Loucy (cell line): Measurements from ENCODE around the gene PGF.

Source experiments
- H2AFZ ChIP-seq: fragments of 200-600 bp; sonication (generic); 2 replicates; pipeline ENCODE4 v1.6.0; 2016; ENCODE audit warnings: antibody characterized with exemption, mild to moderate bottlenecking, low read length, moderate library complexity
- H3F3A ChIP-seq: fragments of 200-600 bp; 2 replicates; pipeline ENCODE4 v1.6.0; 2016; ENCODE audit warnings: antibody characterized with exemption, low read depth, mild to moderate bottlenecking
- H3K27me3 ChIP-seq: fragments of 200-600 bp; sonication (generic); 2 replicates; pipeline ENCODE4 v1.6.1; 2014; ENCODE audit warnings: low read length, mild to moderate bottlenecking; ENCODE audit not compliant: insufficient read depth, poor library complexity, severe bottlenecking
- H3K36me3 ChIP-seq: fragments of 200-600 bp; sonication (generic); 2 replicates; pipeline ENCODE4 v1.6.1; 2016; ENCODE audit warnings: low read length; ENCODE audit not compliant: insufficient read depth
- H3K4me1 ChIP-seq: fragments of 200-600 bp; sonication (generic); 2 replicates; pipeline ENCODE4 v1.5.1; 2014; ENCODE audit warnings: low read length, mild to moderate bottlenecking; ENCODE audit not compliant: insufficient read depth, poor library complexity, severe bottlenecking
- H3K4me2 ChIP-seq: fragments of 200-600 bp; sonication (generic); 2 replicates; pipeline ENCODE4 v1.6.0; 2014; ENCODE audit warnings: antibody characterized with exemption, low read length, low read depth, mild to moderate bottlenecking; ENCODE audit not compliant: poor library complexity, severe bottlenecking
- H3K4me3 ChIP-seq: fragments of 200-600 bp; sonication (generic); 2 replicates; pipeline ENCODE4 v1.5.1; 2014; ENCODE audit warnings: low read length, mild to moderate bottlenecking, mixed read lengths; ENCODE audit not compliant: poor library complexity, severe bottlenecking
- H3K79me2 ChIP-seq: fragments of 200-600 bp; sonication (generic); 2 replicates; pipeline ENCODE4 v1.6.1; 2014; ENCODE audit warnings: low read length; ENCODE audit not compliant: insufficient read depth
- H3K9ac ChIP-seq: fragments of 200-600 bp; sonication (generic); 2 replicates; pipeline ENCODE4 v1.6.0; 2014; ENCODE audit warnings: mild to moderate bottlenecking, low read depth, low read length, moderate library complexity; ENCODE audit not compliant: poor library complexity, severe bottlenecking
- H3K9me2 ChIP-seq: fragments of 200-600 bp; sonication (generic); replicated peaks from 2 replicates; pipeline ENCODE4 v1.6.1; 2016; ENCODE audit warnings: low read depth, low read length, mixed read lengths
- H3K9me3 ChIP-seq: fragments of 200-600 bp; sonication (generic); 2 replicates; pipeline ENCODE4 v1.6.1; 2014; ENCODE audit warnings: mild to moderate bottlenecking, antibody characterized with exemption, low read length, low read depth; ENCODE audit not compliant: insufficient read depth
- H4K20me1 ChIP-seq: fragments of 200-600 bp; sonication (generic); 2 replicates; pipeline ENCODE4 v1.6.0; 2014; ENCODE audit warnings: antibody characterized with exemption, low read length, mild to moderate bottlenecking; ENCODE audit not compliant: insufficient read depth, poor library complexity, severe bottlenecking
- EZH2phosphoT487 ChIP-seq: fragments of 200-600 bp; IDR thresholded peaks from 2 replicates; pipeline ENCODE4 v1.6.1; 2018; ENCODE audit warnings: antibody characterized with exemption, mild to moderate bottlenecking, moderate library complexity, borderline replicate concordance
- TF ChIP-seq, protein P1 (sequence below): fragments of 200-600 bp; sonication (generic); conservative IDR thresholded peaks from 2 replicates; pipeline ENCODE4 v1.5.1; 2014; ENCODE audit warnings: mild to moderate bottlenecking, antibody characterized with exemption, low read length

The PGF gene

DNA sequence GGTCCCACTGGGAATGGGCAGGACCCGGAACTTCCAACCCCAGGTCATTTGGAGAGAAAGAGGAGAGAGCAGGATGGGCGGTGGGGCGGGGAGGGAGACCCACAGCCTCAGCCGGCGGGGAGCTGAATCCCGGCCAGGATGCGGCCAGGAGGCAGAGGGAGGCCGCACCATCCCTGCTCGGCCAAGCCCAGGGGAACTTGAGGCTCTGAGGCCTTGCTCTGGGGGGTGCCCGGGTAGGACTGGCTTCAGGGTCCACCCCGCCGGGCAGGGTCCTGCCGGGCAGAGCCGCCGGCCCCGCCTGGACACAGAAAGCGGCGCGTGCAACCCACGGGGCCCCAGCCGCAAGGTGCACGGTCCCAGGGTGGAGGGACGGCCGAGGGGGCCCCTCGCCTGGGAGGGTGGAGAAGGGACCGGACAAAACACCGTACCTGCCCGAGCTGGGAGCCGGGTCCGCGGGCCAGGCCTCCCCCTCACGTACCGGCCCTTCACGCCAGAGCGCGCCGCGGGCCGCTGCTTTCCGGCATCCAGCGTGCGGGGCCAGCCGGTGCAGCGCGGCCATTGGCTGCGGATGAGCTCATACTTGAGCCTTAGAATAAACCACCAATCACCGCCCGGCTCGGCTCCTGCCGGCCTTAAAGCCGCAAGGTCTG, 32.5 kb downstream of the PGF start, which contains the start of gene RPS6KL1:
Gene RPS6KL1 (minus strand): TSS at position 509 of the 650 bp plus-strand sequence. CDS start 1,719 bp downstream, outside the sequence.
- no peak within 1 kb of the TSS for H3K4me3 ChIP-seq
- H3F3A ChIP-seq = no peaks in the 10 kb centered on the region
- no peaks in the 10 kb centered on the region for H3K79me2 ChIP-seq
- H3K9me3 ChIP-seq = no peaks in the 10 kb centered on the region
- H3K36me3 ChIP-seq = no peaks in the 10 kb centered on the region
- no peak within 1 kb of the TSS for H2AFZ ChIP-seq
- H3K9ac ChIP-seq = no peak within 1 kb of the TSS
- H3K9me2 ChIP-seq = no peaks in the 10 kb centered on the region
- H4K20me1 ChIP-seq = no peaks in the 10 kb centered on the region
- no peak within 1 kb of the TSS for H3K4me2 ChIP-seq
- no peak for TF ChIP-seq EZH2phosphoT487
- TF ChIP-seq, protein P1, sequence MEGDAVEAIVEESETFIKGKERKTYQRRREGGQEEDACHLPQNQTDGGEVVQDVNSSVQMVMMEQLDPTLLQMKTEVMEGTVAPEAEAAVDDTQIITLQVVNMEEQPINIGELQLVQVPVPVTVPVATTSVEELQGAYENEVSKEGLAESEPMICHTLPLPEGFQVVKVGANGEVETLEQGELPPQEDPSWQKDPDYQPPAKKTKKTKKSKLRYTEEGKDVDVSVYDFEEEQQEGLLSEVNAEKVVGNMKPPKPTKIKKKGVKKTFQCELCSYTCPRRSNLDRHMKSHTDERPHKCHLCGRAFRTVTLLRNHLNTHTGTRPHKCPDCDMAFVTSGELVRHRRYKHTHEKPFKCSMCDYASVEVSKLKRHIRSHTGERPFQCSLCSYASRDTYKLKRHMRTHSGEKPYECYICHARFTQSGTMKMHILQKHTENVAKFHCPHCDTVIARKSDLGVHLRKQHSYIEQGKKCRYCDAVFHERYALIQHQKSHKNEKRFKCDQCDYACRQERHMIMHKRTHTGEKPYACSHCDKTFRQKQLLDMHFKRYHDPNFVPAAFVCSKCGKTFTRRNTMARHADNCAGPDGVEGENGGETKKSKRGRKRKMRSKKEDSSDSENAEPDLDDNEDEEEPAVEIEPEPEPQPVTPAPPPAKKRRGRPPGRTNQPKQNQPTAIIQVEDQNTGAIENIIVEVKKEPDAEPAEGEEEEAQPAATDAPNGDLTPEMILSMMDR = no peak
- no peaks in the 10 kb centered on the region for H3K4me1 ChIP-seq
- no peaks in the 10 kb centered on the region for H3K27me3 ChIP-seq

DNA sequence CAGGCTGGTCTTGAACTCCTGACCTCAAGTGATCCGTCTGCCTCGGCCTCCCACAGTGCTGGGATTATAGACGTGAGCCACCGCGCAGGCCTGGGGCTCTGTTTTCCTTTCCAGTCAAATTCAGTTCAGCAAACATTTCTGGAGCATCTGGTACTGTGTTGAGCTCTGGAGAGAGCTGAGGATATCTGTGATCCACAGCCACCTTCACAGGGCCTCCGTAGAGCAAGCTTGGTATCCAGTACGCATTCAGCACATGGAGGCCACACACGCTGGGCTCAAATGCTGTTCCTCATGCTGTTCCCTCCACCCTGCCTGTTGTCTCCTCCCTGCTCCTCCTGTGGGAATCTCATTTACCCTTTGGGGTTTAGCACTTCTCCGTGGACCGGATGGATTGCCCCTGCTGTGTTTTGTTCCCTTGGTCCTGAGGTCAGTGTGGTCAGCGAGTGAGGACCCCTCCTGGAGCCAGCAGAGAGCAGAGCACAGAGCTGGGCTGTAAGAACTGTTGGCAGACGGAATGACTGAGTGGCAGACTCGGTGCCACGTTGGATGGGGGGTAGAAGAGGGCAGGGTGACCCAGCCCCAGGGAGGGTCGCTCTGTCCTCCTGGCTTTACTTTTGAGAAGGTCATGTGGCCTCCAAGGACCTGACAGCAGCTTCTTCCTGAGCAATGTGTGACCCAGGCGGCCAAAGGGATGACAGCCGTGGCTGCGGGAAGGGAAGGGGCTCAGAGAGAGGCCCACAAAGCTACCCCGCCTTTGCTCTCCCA, 33.2 kb downstream of the PGF start:
- Histone ChIP-seq H3K36me3 (no peaks in the 10 kb centered on the region), H3K79me2 (no peaks in the 10 kb centered on the region), H3K9me3 (no peaks in the 10 kb centered on the region), H3K9ac (no peak overlapping the region), H3K27me3 (no peaks in the 10 kb centered on the region), H3F3A (no peaks in the 10 kb centered on the region), H3K4me3 (no peak overlapping the region), H3K9me2 (no peaks in the 10 kb centered on the region), H2AFZ (no peak overlapping the region), H4K20me1 (no peaks in the 10 kb centered on the region), H3K4me1 (no peaks in the 10 kb centered on the region), H3K4me2 (no peak overlapping the region)
- TF ChIP-seq EZH2phosphoT487 = no peak
- TF ChIP-seq, protein P1 = no peak

DNA sequence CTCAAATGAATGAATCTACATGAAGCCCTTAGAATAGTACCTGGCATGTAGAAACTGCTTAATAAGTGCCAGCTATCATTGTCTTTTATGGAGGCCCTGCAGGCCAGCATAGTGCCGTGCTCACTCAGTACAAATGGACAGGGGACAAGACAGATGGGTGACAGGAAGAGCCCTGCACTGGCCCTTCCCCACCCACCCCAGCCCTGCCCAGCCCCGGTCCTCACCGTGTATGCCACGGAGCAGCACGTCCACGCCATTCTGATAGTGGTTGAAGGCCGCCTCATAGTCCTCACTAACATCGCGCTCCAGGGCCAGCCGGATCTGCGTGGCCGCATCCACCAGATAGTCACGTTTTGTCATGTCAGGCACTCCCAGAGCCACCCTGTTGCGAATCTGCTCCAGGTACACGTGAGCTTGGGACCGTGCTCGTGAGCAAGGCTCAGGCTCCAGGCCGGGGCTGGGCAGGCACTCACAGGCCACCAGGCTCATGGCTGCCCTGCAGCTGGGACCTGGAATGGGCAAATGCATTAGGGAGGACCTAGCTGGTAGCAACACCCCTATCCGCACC, 34.3 kb downstream of the PGF start:
- no peak overlapping the region for H3K4me2 ChIP-seq
- H3K9me2 ChIP-seq = no peaks in the 10 kb centered on the region
- no peaks in the 10 kb centered on the region for H3K27me3 ChIP-seq
- no peak overlapping the region for H2AFZ ChIP-seq
- no peak overlapping the region for H3K9ac ChIP-seq
- no peaks in the 10 kb centered on the region for H3K9me3 ChIP-seq
- H4K20me1 ChIP-seq = no peaks in the 10 kb centered on the region
- H3K36me3 ChIP-seq = no peaks in the 10 kb centered on the region
- H3K4me1 ChIP-seq = no peaks in the 10 kb centered on the region
- TF ChIP-seq, protein P1 = no peak
- no peak for TF ChIP-seq EZH2phosphoT487
- H3F3A ChIP-seq = no peaks in the 10 kb centered on the region
- H3K4me3 ChIP-seq = no peak overlapping the region
- H3K79me2 ChIP-seq = no peaks in the 10 kb centered on the region
